ENCODE results near the gene MKNK1.

- TF ChIP-seq CTCF (IDR thresholded peaks at IDR 0.05; ENCODE audit: insufficient read depth, low read length, poor library complexity, severe bottlenecking), result no peak
- TF ChIP-seq EZH2phosphoT487 (conservative IDR thresholded peaks at IDR 0.05; ENCODE audit: low read length), result no peak
Observed at GRCh38 chr1:46553506-46553905, 50.6 kb downstream of the MKNK1 start.
